Transverse colon (tissue), 4 donors: ENCODE data around the gene WNT11. TPM values are rescaled to one million over a fixed set of nuclear protein-coding genes. Genes with fewer than 3 reads are reported as not detected.

Source experiments
- DNase-seq: peaks from one replicate; pipeline ENCODE4 v3.0.0-alpha.2; 2019
- H3K27ac ChIP-seq, 4 donors: fragments of 200-600 bp; sonication (generic); 2 replicates each; pipeline ENCODE4 v1.5.1; 2016 to 2018; ENCODE audit warnings: inconsistent platforms in 4 of 4
- H3K27me3 ChIP-seq: fragments of 200-600 bp; sonication (generic); 2 replicates; pipeline ENCODE4 v1.5.1; 2017; ENCODE audit warnings: inconsistent platforms
- H3K36me3 ChIP-seq, 4 donors: fragments of 200-600 bp; sonication (generic); 2 replicates each; pipeline ENCODE4 v1.5.1; 2017 to 2019; ENCODE audit warnings: inconsistent platforms in 4 of 4
- H3K4me1 ChIP-seq, 4 donors: fragments of 200-600 bp; sonication (generic); 2 replicates each; pipeline ENCODE4 v1.5.1; 2017 to 2020; ENCODE audit warnings: inconsistent platforms in 4 of 4
- H3K4me3 ChIP-seq, 4 donors: fragments of 200-600 bp; sonication (generic); 1 replicate in 1 of 4; 2 replicates in 3 of 4; pipeline versions ENCODE4 v1.5.1 to v1.6.1; 2017 to 2019; ENCODE audit warnings: inconsistent platforms in 4 of 4
- H3K9me3 ChIP-seq, 2 donors: fragments of 200-600 bp; sonication (generic); 2 replicates each; pipeline ENCODE4 v1.5.1; 2017 to 2019; ENCODE audit warnings: inconsistent platforms in 2 of 2
- EP300 ChIP-seq: sonication (generic); formaldehyde crosslinking; IDR thresholded peaks from one replicate; pipeline ENCODE4 v1.6.1; 2017; ENCODE audit warnings: antibody characterized with exemption, low read depth
- POLR2A ChIP-seq: fragments of 450-650 bp; IDR thresholded peaks from one replicate; pipeline ENCODE4 v1.6.1; 2016; ENCODE audit warnings: antibody characterized with exemption, mild to moderate bottlenecking, moderate library complexity
- POLR2AphosphoS5 ChIP-seq, 3 donors: sonication (generic); formaldehyde crosslinking; IDR thresholded peaks; one replicate each; pipeline ENCODE4 v1.6.1; 2016; ENCODE audit warnings: antibody characterized with exemption in 3 of 3
- WGBS, 2 donors: methylation state at CpG; one replicate each; pipeline ENCODE4 v1.1.5; 2018; ENCODE audit warnings: low coverage in 1 of 2; 5-methylcytosine and 5-hydroxymethylcytosine counted together
- in situ Hi-C, 4 donors: fragments of 200-750 bp; cut with MboI; loops; one replicate each; pipeline versions ENCODE4 v1.15.0 to v1.15.1; 2017; ENCODE audit warnings: low sequenced_read_pairs in 3 of 4, low pct_ligation_motif_present in 1 of 4, low pct_unique_long_range_greater_than_20kb in 1 of 4
- intact Hi-C: fragments of 100-400 bp; cut with DNase I; formaldehyde crosslinking; loops from one replicate; pipeline ENCODE4 v1.15.1; 2023; ENCODE audit warnings: low total_unique reads
- total RNA-seq, 4 donors: library from RNA; depleted of rRNA; stranded (reverse); fragments of >200 nt; gene quantifications; one replicate each; pipeline ENCODE4 v1.1.0, GENCODE V29; 2016
- TF ChIP-seq, protein P1 (sequence below), 5 experiments: fragments of 200-600 bp in 3 of 5; fragments of 450-650 bp in 2 of 5; sonication (generic) in 3 of 5; IDR thresholded peaks; 1 replicate in 2 of 5; 2 replicates in 3 of 5; pipeline ENCODE4 v1.5.1; 2016 to 2017; ENCODE audit warnings: antibody characterized with exemption in 5 of 5, inconsistent platforms in 3 of 5, mild to moderate bottlenecking in 2 of 5, moderate library complexity in 1 of 5

The WNT11 gene
- total RNA-seq, 4 donors from 2014 or later, result 2.4 to 14.6 (median 9.9) TPM

DNA sequence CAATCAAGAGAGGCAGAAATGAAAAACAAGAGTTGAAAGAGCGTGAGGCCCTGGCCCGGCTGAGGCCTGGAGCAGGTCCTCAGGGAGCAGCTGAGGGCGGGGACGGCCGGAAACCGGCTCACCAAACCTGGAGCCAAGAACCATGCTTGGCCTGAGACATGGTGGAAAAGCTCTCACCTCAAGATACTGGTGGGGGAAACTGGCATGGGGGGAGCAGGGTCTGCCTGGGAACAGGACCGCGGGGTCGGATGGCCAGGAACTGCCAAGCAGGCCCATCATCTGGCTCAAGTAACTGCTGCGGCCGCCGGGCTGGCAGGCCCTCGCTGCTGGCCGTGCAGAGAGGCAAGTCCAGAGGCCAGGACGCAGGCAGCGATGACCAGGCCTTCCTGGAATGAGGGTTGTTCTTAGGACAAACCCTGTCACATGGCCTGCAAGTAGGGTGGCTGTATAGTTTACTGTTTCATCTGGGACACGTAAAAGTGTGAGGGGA lies 18.9 kb upstream of the WNT11 start:
- H3K27me3 ChIP-seq, result no peaks in the 10 kb centered on the region
- DNase-seq, result no peak
- intact Hi-C loops, result no loop called here
- H3K27ac ChIP-seq, result no peak overlapping the region
- no peak overlapping the region for H3K4me3 ChIP-seq
- 87% methylated on average over 9 of the region's 17 CpGs; no CpG with 5 or more reads in 1 of the 2 donors for WGBS, 2 donors
- in situ Hi-C loops, result no loop called here
- H3K9me3 ChIP-seq, result no peaks in the 10 kb centered on the region
- no peak for TF ChIP-seq POLR2AphosphoS5 (IDR thresholded peaks at IDR 0.05)
- no peak for TF ChIP-seq EP300
- no peak for TF ChIP-seq POLR2A
- TF ChIP-seq, protein P1, sequence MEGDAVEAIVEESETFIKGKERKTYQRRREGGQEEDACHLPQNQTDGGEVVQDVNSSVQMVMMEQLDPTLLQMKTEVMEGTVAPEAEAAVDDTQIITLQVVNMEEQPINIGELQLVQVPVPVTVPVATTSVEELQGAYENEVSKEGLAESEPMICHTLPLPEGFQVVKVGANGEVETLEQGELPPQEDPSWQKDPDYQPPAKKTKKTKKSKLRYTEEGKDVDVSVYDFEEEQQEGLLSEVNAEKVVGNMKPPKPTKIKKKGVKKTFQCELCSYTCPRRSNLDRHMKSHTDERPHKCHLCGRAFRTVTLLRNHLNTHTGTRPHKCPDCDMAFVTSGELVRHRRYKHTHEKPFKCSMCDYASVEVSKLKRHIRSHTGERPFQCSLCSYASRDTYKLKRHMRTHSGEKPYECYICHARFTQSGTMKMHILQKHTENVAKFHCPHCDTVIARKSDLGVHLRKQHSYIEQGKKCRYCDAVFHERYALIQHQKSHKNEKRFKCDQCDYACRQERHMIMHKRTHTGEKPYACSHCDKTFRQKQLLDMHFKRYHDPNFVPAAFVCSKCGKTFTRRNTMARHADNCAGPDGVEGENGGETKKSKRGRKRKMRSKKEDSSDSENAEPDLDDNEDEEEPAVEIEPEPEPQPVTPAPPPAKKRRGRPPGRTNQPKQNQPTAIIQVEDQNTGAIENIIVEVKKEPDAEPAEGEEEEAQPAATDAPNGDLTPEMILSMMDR (IDR thresholded peaks at IDR 0.05), result no peak
- H3K36me3 ChIP-seq, result no peaks in the 10 kb centered on the region
- peaks cover 0 to 4% (median 0%) of the 10 kb centered on the region in 4 donors for H3K4me1 ChIP-seq

DNA sequence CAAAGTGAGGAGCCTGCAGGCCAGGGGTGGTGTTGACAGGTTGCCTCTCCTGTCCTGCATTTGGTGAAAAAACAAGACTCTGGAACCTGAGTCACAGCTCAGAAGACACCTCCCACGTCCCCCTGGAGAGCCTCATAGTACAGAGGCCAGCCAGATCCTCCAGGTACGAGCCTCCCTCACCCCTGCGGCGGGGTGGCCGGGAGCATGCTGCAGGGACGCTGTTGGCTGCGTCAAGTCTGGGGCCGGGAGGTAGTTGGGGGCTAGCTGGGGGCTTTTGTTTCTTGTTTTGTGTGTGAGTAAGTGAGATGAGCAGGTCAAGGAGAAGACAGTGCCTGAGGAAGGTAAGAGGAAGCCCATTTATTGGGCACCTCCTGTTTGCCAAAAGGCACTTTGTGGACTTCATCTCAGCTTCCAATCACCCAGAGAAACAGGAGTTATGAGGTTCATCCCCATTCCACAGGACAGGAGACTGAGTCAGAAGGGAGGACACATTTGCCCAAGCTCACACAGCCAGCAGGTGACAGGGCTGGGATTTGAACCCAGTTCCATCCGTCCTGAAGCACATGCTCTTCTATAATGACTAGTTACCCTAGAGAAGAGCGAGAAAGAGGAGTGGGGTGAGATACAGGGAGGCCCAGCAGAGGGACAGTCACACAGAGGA lies 18.3 kb upstream of the WNT11 start:
- DNase-seq, result no peak
- intact Hi-C loops (no loop called here), in situ Hi-C loops (loop anchor here in 1 of 4 donors (25.0 kb wide), 1 partner anchor 88 kb away; no protein-coding TSS in a partner anchor)
- WGBS, 2 donors, result 79 to 93% methylated on average over 2 to 10 of the region's 10 CpGs
- H3K36me3 ChIP-seq, result no peaks in the 10 kb centered on the region
- no peak overlapping the region for H3K4me3 ChIP-seq
- no peak overlapping the region for H3K27ac ChIP-seq
- no peak for TF ChIP-seq EP300
- no peak for TF ChIP-seq POLR2A
- no peak for TF ChIP-seq POLR2AphosphoS5 (IDR thresholded peaks at IDR 0.05)
- TF ChIP-seq, protein P1 (IDR thresholded peaks at IDR 0.05), result no peak
- H3K4me1 ChIP-seq, result peaks cover 0 to 4% (median 0%) of the 10 kb centered on the region in 4 donors
- H3K9me3 ChIP-seq, result no peaks in the 10 kb centered on the region
- H3K27me3 ChIP-seq, result no peaks in the 10 kb centered on the region

DNA sequence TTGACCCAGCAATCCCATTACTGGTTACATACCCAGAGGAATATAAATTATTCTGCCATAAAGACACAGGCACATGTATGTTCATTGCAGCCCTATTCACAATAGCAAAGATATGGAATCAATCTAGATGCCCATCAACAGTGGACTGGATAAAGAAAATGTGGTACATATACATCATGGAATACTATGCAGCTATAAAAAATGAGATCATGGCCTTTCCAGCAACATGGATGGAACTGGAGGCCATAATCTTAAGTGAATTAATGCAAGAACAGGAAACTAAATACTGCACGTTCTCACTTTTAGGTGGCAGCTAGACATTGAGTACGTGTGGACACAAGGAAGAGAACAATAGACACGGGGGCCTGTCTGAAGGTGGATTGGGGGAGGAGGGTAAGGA lies 15.1 kb upstream of the WNT11 start:
- no peaks in the 10 kb centered on the region for H3K9me3 ChIP-seq
- in situ Hi-C loops (loop anchor here in 1 of 4 donors (25.0 kb wide), 1 partner anchor 91 kb away; no protein-coding TSS in a partner anchor), intact Hi-C loops (no loop called here)
- WGBS, 2 donors, result 88 to 89% methylated on average over 3 of the region's 3 CpGs
- TF ChIP-seq, protein P1 (IDR thresholded peaks at IDR 0.05), result no peak
- no peak for TF ChIP-seq POLR2AphosphoS5 (IDR thresholded peaks at IDR 0.05)
- no peak for TF ChIP-seq POLR2A
- no peak for TF ChIP-seq EP300
- no peak for DNase-seq
- H3K27me3 ChIP-seq, result peaks cover 6% of the 10 kb centered on the region
- H3K4me1 ChIP-seq, result no peaks in the 10 kb centered on the region
- H3K36me3 ChIP-seq, result no peaks in the 10 kb centered on the region
- H3K27ac ChIP-seq, result no peak overlapping the region
- no peak overlapping the region for H3K4me3 ChIP-seq

DNA sequence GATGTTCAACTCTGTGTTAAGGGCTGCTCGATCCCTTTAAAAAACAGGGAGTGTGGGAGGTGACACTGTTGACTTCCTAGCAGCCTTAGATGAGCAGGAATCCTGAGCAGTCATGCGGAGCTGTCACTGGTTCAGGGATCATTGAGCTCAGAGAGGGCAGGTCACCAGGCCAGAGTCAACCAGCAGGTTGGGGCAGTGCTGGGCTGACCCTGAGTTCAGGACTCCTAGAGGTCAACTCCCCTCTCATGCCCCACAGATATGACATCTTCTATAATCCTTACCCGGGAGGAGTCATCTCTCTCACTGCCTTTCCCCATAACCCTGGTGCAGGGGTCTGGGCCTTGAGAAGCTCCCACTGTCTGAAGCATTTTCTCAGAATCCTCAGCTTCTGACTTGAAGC lies 12.9 kb upstream of the WNT11 start:
- intact Hi-C loops, result no loop called here
- Histone ChIP-seq H3K4me3 (no peak overlapping the region), H3K4me1 (no peaks in the 10 kb centered on the region), H3K27ac (no peak overlapping the region), H3K36me3 (no peaks in the 10 kb centered on the region), H3K9me3 (no peaks in the 10 kb centered on the region), H3K27me3 (peaks cover 6% of the 10 kb centered on the region)
- WGBS, 2 donors, result 83% methylated on average over 3 of the region's 3 CpGs; no CpG with 5 or more reads in 1 of the 2 donors
- DNase-seq, result no peak
- TF ChIP-seq POLR2A, result no peak
- TF ChIP-seq POLR2AphosphoS5 (IDR thresholded peaks at IDR 0.05), result no peak
- TF ChIP-seq, protein P1 (IDR thresholded peaks at IDR 0.05), result no peak
- TF ChIP-seq EP300, result no peak
- in situ Hi-C loops, result loop anchor here in 3 of 4 donors (10.0 to 25.0 kb wide), 2 partner anchors 93 to 96 kb away; no protein-coding TSS in a partner anchor
